Activated CD4-positive, alpha-beta T cell treated with anti-CD3 and anti-CD28 coated beads, Interleukin-2, Interleukin-6, amounts not matched to agents 100 ng/mL and 50 ng/mL, durations not matched to agents 16 hours and 8 hours (primary cell): ENCODE data around the gene PTPN11.
"Not testable (repeated sequence)": the region's sequence is repeated elsewhere in the genome, so short reads cannot be mapped to it uniquely, and the experiment has no call there.

Source experiments
- DNase-seq: peaks from one replicate; pipeline ENCODE4 v3.0.0-alpha.2; 2020

The PTPN11 gene

GRCh38 chr12:112518365-112518735 is 99.6 kb downstream of the PTPN11 start:
- DNase-seq, result no peak

- DNase-seq, result not testable (repeated sequence)
Observed at GRCh38 chr12:112519841-112520340, 101.1 kb downstream of the PTPN11 start.

GRCh38 chr12:112523856-112524255 is 105.1 kb downstream of the PTPN11 start:
- DNase-seq, result no peak

- no peak for DNase-seq
Observed at GRCh38 chr12:112524269-112524668, 105.5 kb downstream of the PTPN11 start.

- no peak for DNase-seq
Observed at GRCh38 chr12:112524676-112525425, 106.1 kb downstream of the PTPN11 start.

- no peak for DNase-seq
Observed at GRCh38 chr12:112525426-112525809, 106.7 kb downstream of the PTPN11 start.

- DNase-seq, result no peak
Observed at GRCh38 chr12:112527082-112527481, 108.3 kb downstream of the PTPN11 start.

- no peak for DNase-seq
Observed at GRCh38 chr12:112527501-112527900, 108.8 kb downstream of the PTPN11 start.

- DNase-seq, result no peak
Observed at GRCh38 chr12:112528521-112528920, 109.8 kb downstream of the PTPN11 start.

GRCh38 chr12:112530941-112531340 is 112.2 kb downstream of the PTPN11 start:
- no peak for DNase-seq

GRCh38 chr12:112532106-112532505 is 113.4 kb downstream of the PTPN11 start:
- DNase-seq, result no peak

GRCh38 chr12:112533528-112533927 is 114.8 kb downstream of the PTPN11 start:
- no peak for DNase-seq

GRCh38 chr12:112535017-112535416 is 116.3 kb downstream of the PTPN11 start:
- no peak for DNase-seq

- DNase-seq, result no peak
Observed at GRCh38 chr12:112535637-112536366, 117.1 kb downstream of the PTPN11 start.

GRCh38 chr12:112536367-112536730 is 117.6 kb downstream of the PTPN11 start:
- DNase-seq, result no peak

- DNase-seq, result no peak
Observed at GRCh38 chr12:112537710-112538396, 119.1 kb downstream of the PTPN11 start.

GRCh38 chr12:112538740-112539139 is 120.0 kb downstream of the PTPN11 start:
- no peak for DNase-seq

GRCh38 chr12:112539221-112539620 is 120.5 kb downstream of the PTPN11 start:
- DNase-seq, result no peak

- DNase-seq, result no peak
Observed at GRCh38 chr12:112540021-112540420, 121.3 kb downstream of the PTPN11 start.

- DNase-seq, result no peak
Observed at GRCh38 chr12:112543751-112544150, 125.0 kb downstream of the PTPN11 start.

GRCh38 chr12:112546339-112546738 is 127.6 kb downstream of the PTPN11 start:
- DNase-seq, result no peak

GRCh38 chr12:112546996-112547395 is 128.2 kb downstream of the PTPN11 start:
- no peak for DNase-seq

GRCh38 chr12:112549031-112549430 is 130.3 kb downstream of the PTPN11 start:
- no peak for DNase-seq

GRCh38 chr12:112551681-112552080 is 132.9 kb downstream of the PTPN11 start:
- DNase-seq, result no peak
